Neuronal stem cell (in vitro differentiated cells): ENCODE measurements around the gene EIF4H.

Source experiments
- DNase-seq: peaks from one replicate; pipeline ENCODE4 v3.0.0-alpha.2; 2013; ENCODE audit warnings: low spot score
- H2AFZ ChIP-seq: one replicate; pipeline ENCODE4 v1.6.1; 2013; ENCODE audit warnings: mild to moderate bottlenecking, low read length, inconsistent platforms
- H2AK5ac ChIP-seq: 2 replicates; pipeline ENCODE4 v1.6.1; 2013; ENCODE audit warnings: low read depth, mild to moderate bottlenecking, inconsistent platforms, low read length, moderate library complexity, mixed read lengths
- H2BK120ac ChIP-seq: 2 replicates; pipeline ENCODE4 v1.6.1; 2013; ENCODE audit warnings: low read depth, mild to moderate bottlenecking, inconsistent platforms, low read length, moderate library complexity, mixed read lengths
- H2BK12ac ChIP-seq: one replicate; pipeline ENCODE4 v1.6.1; 2013; ENCODE audit warnings: low read length, inconsistent platforms
- H2BK15ac ChIP-seq: 2 replicates; pipeline ENCODE4 v1.6.1; 2013; ENCODE audit warnings: mild to moderate bottlenecking, low read length, inconsistent platforms, mixed read lengths
- H2BK5ac ChIP-seq: one replicate; pipeline ENCODE4 v1.6.1; 2013; ENCODE audit warnings: inconsistent platforms, mild to moderate bottlenecking, low read length, moderate library complexity
- H3K14ac ChIP-seq: one replicate; pipeline ENCODE4 v1.6.1; 2013; ENCODE audit warnings: low read length, inconsistent platforms
- H3K18ac ChIP-seq: 2 replicates; pipeline ENCODE4 v1.6.1; 2013; ENCODE audit warnings: low read length, inconsistent platforms
- H3K23ac ChIP-seq: 2 replicates; pipeline ENCODE4 v1.6.1; 2013; ENCODE audit warnings: low read depth, mild to moderate bottlenecking, mixed read lengths, low read length, inconsistent platforms; ENCODE audit not compliant: poor library complexity
- H3K27ac ChIP-seq: replicated peaks from 3 replicates; pipeline ENCODE4 v1.5.1; 2013; ENCODE audit warnings: low read length, inconsistent platforms
- H3K27me3 ChIP-seq, 3 experiments: 2 replicates each; pipeline ENCODE4 v1.6.1; 2013; ENCODE audit warnings: low read length in 3 of 3, mild to moderate bottlenecking in 2 of 3, inconsistent platforms in 1 of 3, low read depth in 1 of 3, mixed read lengths in 1 of 3, moderate library complexity in 1 of 3; ENCODE audit not compliant: control insufficient read depth in 3 of 3, insufficient read depth in 3 of 3
- H3K36me3 ChIP-seq, 2 donors: replicated peaks in 1 of 2; 2 replicates each; pipeline ENCODE4 v1.6.1; 2013; ENCODE audit warnings: low read length in 2 of 2; ENCODE audit not compliant: control insufficient read depth in 2 of 2, insufficient read depth in 2 of 2
- H3K4ac ChIP-seq: 2 replicates; pipeline ENCODE4 v1.6.1; 2013; ENCODE audit warnings: inconsistent platforms, mild to moderate bottlenecking, low read length, moderate library complexity
- H3K4me1 ChIP-seq, 2 donors: 1 replicate in 1 of 2; 2 replicates in 1 of 2; pipeline ENCODE4 v1.6.1; 2013; ENCODE audit warnings: low read length in 2 of 2, low read depth in 1 of 2; ENCODE audit not compliant: control insufficient read depth in 2 of 2, insufficient read depth in 1 of 2
- H3K4me2 ChIP-seq: one replicate; pipeline ENCODE4 v1.6.1; 2013; ENCODE audit warnings: mild to moderate bottlenecking, low read length, inconsistent platforms; ENCODE audit not compliant: insufficient read depth, poor library complexity, severe bottlenecking
- H3K4me3 ChIP-seq, 2 donors: 2 replicates each; pipeline ENCODE4 v1.5.1; 2013; ENCODE audit warnings: low read length in 2 of 2, mild to moderate bottlenecking in 2 of 2, inconsistent platforms in 1 of 2, moderate library complexity in 1 of 2
- H3K79me1 ChIP-seq: one replicate; pipeline ENCODE4 v1.6.1; 2013; ENCODE audit warnings: low read depth, mild to moderate bottlenecking, inconsistent platforms, low read length, moderate library complexity
- H3K9ac ChIP-seq: one replicate; pipeline ENCODE4 v1.6.1; 2013; ENCODE audit warnings: mild to moderate bottlenecking, low read depth, low read length, inconsistent platforms; ENCODE audit not compliant: poor library complexity
- H3K9me3 ChIP-seq, 2 donors: replicated peaks in 1 of 2; 2 replicates each; pipeline versions ENCODE3 to v1.6.1; 2013; ENCODE audit warnings: low read length in 2 of 2, mild to moderate bottlenecking in 2 of 2, inconsistent platforms in 1 of 2, low read depth in 1 of 2, mixed read lengths in 1 of 2, moderate library complexity in 1 of 2; ENCODE audit not compliant: control insufficient read depth in 2 of 2, insufficient read depth in 1 of 2
- H4K8ac ChIP-seq: one replicate; pipeline ENCODE4 v1.6.1; 2013; ENCODE audit warnings: low read depth, mild to moderate bottlenecking, inconsistent platforms, low read length, moderate library complexity
- H4K91ac ChIP-seq: one replicate; pipeline ENCODE4 v1.6.1; 2013; ENCODE audit warnings: low read length, low read depth, mild to moderate bottlenecking, inconsistent platforms; ENCODE audit not compliant: poor library complexity
- WGBS, 2 donors: extraction: QIAGEN DNeasy Blood & Tissue Kit; methylation state at CpG; one replicate each; pipeline ENCODE4 v1.1.7; 2013; ENCODE audit warnings: missing lambda C conversion rate in 2 of 2, mixed read lengths in 1 of 2; ENCODE audit not compliant: insufficient read length in 2 of 2, insufficient replicate concordance in 1 of 2; ENCODE audit errors: extremely low coverage in 2 of 2; 5-methylcytosine and 5-hydroxymethylcytosine counted together

EIF4H gene

GRCh38 chr7:74216361-74216761 lies 42.2 kb downstream of the EIF4H start:
- peaks cover 0 to 2% of the 10 kb centered on the region in 2 donors for H3K4me1 ChIP-seq
- no peaks in the 10 kb centered on the region for H3K36me3 ChIP-seq
- no peak overlapping the region for H2AK5ac ChIP-seq
- no peak overlapping the region for H2BK120ac ChIP-seq
- no peak overlapping the region for H3K14ac ChIP-seq
- no peak overlapping the region for H2BK12ac ChIP-seq
- no peak overlapping the region for H2BK5ac ChIP-seq
- no peak overlapping the region for H4K8ac ChIP-seq
- H2BK15ac ChIP-seq = no peak overlapping the region
- no peaks in the 10 kb centered on the region for H3K9me3 ChIP-seq
- no peak overlapping the region for H3K23ac ChIP-seq
- no peak overlapping the region for H3K9ac ChIP-seq
- H3K79me1 ChIP-seq = no peaks in the 10 kb centered on the region
- whole genome bisulfite sequencing, 2 donors = no CpG with 5 or more reads among the region's 8 CpGs
- no peak overlapping the region for H3K27ac ChIP-seq
- no peak overlapping the region for H3K18ac ChIP-seq
- no peak overlapping the region for H3K4me2 ChIP-seq
- DNase-seq = no peak
- no peak overlapping the region for H3K4me3 ChIP-seq
- no peak overlapping the region for H3K4ac ChIP-seq
- H4K91ac ChIP-seq = no peak overlapping the region
- H3K27me3 ChIP-seq = no peaks in the 10 kb centered on the region
- no peak overlapping the region for H2AFZ ChIP-seq

DNA sequence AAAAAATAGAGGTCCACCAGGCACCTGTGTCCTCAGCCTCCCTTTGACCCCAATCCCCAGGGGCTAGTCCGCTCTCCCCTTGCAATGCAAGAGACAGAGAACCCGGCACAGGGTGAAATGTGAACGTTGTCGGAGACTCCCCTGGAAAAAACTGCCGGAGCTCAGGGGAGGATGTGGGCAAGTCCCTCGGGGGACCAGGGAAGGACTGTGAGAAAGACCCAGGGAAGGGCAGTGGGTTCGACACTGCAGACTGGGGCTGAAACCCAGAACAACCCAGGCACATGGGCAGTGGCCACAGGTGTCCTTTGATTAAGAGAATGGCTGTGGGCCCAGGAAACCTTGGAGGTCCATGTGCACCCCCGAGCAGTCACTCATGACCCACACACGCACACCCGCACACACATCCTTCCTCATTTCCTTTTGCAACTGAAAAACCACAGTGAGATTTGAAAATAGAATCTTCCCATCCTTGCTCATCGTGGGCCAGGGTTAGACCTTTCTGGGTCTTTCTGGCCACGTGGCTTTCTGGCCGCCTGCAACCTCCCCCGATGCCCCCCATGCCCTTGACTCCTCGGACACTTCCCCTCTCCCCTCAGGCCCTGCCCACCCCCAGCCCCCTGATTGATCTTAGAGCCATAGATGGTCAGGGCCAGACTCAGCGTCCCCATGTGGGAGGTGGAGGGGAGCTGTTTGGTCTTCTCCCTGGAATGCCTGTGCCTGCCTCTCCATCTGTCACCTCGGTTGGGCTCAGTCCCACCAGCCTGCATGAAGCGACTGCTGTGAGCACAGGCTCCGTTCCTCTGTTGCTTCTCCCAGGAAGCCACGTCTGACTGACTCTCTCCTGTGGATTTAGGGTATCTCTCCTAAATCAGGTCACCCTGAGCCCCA lies 43.5 kb downstream of the EIF4H start:
- Histone ChIP-seq H3K27me3 (no peaks in the 10 kb centered on the region), H3K9ac (peak overlapping the region; percentile 44), H3K9me3 (no peaks in the 10 kb centered on the region), H4K8ac (no peak overlapping the region), H2AFZ (no peak overlapping the region), H2BK120ac (no peak overlapping the region), H3K14ac (no peak overlapping the region), H4K91ac (no peak overlapping the region), H3K27ac (no peak overlapping the region), H3K4me1 (peaks cover 0 to 2% of the 10 kb centered on the region in 2 donors), H2BK12ac (no peak overlapping the region), H3K18ac (no peak overlapping the region), H3K4me2 (no peak overlapping the region), H3K4ac (no peak overlapping the region), H3K79me1 (no peaks in the 10 kb centered on the region), H2BK15ac (no peak overlapping the region), H3K4me3 (no peak overlapping the region), H2BK5ac (no peak overlapping the region), H2AK5ac (no peak overlapping the region), H3K23ac (no peak overlapping the region), H3K36me3 (no peaks in the 10 kb centered on the region)
- no CpG with 5 or more reads among the region's 20 CpGs for WGBS, 2 donors
- DNase-seq = no peak

GRCh38 chr7:74218343-74218698 lies 44.2 kb downstream of the EIF4H start:
- H2BK15ac ChIP-seq = no peak overlapping the region

GRCh38 chr7:74219416-74219815 lies 45.3 kb downstream of the EIF4H start:
- Histone ChIP-seq H3K14ac (peak overlapping the region; percentile 56), H3K4ac (no peak overlapping the region), H2BK12ac (no peak overlapping the region), H2AK5ac (peak overlapping the region; percentile 75), H2AFZ (no peak overlapping the region), H3K18ac (peak overlapping the region; percentile 35), H3K27ac (no peak overlapping the region), H3K9me3 (no peaks in the 10 kb centered on the region), H3K27me3 (no peaks in the 10 kb centered on the region), H3K4me2 (no peak overlapping the region), H3K23ac (peak overlapping the region; percentile 43), H3K4me1 (peaks cover 0 to 2% of the 10 kb centered on the region in 2 donors), H3K79me1 (peaks cover 2% of the 10 kb centered on the region), H2BK15ac (no peak overlapping the region), H2BK5ac (no peak overlapping the region), H3K36me3 (peaks cover 0 to 3% of the 10 kb centered on the region in 2 donors), H2BK120ac (no peak overlapping the region), H4K8ac (no peak overlapping the region), H3K9ac (no peak overlapping the region), H3K4me3 (no peak overlapping the region), H4K91ac (no peak overlapping the region)
- no peak for DNase-seq
- no CpG with 5 or more reads among the region's 11 CpGs for WGBS, 2 donors

More at GRCh38 chr7:74218343-74218698, 44.2 kb downstream of the EIF4H start:
- Histone ChIP-seq H3K4me2 (no peak overlapping the region), H3K23ac (no peak overlapping the region), H2AK5ac (no peak overlapping the region), H3K27me3 (no peaks in the 10 kb centered on the region), H2AFZ (no peak overlapping the region), H2BK120ac (no peak overlapping the region), H3K4ac (no peak overlapping the region), H3K27ac (no peak overlapping the region), H4K91ac (no peak overlapping the region), H3K4me1 (peaks cover 0 to 2% of the 10 kb centered on the region in 2 donors), H2BK5ac (no peak overlapping the region), H3K36me3 (no peaks in the 10 kb centered on the region), H3K4me3 (no peak overlapping the region), H3K9ac (no peak overlapping the region), H3K79me1 (peaks cover 2% of the 10 kb centered on the region), H4K8ac (no peak overlapping the region), H3K18ac (no peak overlapping the region), H3K14ac (no peak overlapping the region), H3K9me3 (no peaks in the 10 kb centered on the region), H2BK12ac (no peak overlapping the region)
- no peak for DNase-seq
- no CpG with 5 or more reads among the region's 2 CpGs for WGBS, 2 donors
